ENCODE data around the gene SPTB. TPM values are rescaled to one million over a fixed set of nuclear protein-coding genes. Genes with fewer than 3 reads are reported as not detected.

SPTB gene
- total and polyA plus RNA-seq, 10 of the 15 experiments (the other 5 are each of a cell fraction or from before 2014, with no cell fraction given): under 0.01 to 0.04 (median 0.02) TPM; not detected in 4

- no peak for TF ChIP-seq E4F1 (IDR thresholded peaks at IDR 0.05; ENCODE audit: borderline replicate concordance, partially characterized antibody)
- TF ChIP-seq GATAD2B (conservative IDR thresholded peaks at IDR 0.05; ENCODE audit: low read depth): 0 out of 2 replicates have a peak, but pooled peaks have one; percentile 26
- 0 out of 4 replicates have a peak, but pooled peaks of 1 of the 2 experiments have one; percentile 16 for TF ChIP-seq BHLHE40 (IDR thresholded peaks at IDR 0.05; ENCODE audit: borderline replicate concordance in 1 of 2, low read depth in 2 of 2, low read length in 1 of 2)
- TF ChIP-seq, protein P1, sequence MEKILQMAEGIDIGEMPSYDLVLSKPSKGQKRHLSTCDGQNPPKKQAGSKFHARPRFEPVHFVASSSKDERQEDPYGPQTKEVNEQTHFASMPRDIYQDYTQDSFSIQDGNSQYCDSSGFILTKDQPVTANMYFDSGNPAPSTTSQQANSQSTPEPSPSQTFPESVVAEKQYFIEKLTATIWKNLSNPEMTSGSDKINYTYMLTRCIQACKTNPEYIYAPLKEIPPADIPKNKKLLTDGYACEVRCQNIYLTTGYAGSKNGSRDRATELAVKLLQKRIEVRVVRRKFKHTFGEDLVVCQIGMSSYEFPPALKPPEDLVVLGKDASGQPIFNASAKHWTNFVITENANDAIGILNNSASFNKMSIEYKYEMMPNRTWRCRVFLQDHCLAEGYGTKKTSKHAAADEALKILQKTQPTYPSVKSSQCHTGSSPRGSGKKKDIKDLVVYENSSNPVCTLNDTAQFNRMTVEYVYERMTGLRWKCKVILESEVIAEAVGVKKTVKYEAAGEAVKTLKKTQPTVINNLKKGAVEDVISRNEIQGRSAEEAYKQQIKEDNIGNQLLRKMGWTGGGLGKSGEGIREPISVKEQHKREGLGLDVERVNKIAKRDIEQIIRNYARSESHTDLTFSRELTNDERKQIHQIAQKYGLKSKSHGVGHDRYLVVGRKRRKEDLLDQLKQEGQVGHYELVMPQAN (conservative IDR thresholded peaks at IDR 0.05): no peak
- TF ChIP-seq, protein P2, sequence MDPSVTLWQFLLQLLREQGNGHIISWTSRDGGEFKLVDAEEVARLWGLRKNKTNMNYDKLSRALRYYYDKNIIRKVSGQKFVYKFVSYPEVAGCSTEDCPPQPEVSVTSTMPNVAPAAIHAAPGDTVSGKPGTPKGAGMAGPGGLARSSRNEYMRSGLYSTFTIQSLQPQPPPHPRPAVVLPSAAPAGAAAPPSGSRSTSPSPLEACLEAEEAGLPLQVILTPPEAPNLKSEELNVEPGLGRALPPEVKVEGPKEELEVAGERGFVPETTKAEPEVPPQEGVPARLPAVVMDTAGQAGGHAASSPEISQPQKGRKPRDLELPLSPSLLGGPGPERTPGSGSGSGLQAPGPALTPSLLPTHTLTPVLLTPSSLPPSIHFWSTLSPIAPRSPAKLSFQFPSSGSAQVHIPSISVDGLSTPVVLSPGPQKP (IDR thresholded peaks at IDR 0.05; ENCODE audit: low read depth, low read length): no peak
- no peak for TF ChIP-seq HDGF (IDR thresholded peaks at IDR 0.05)
- peak; percentile 23; the same call in 1 of the 2 replicates for TF ChIP-seq NR2F1 (conservative IDR thresholded peaks at IDR 0.05)
Measured at GRCh38 chr14:64704143-64704742, 175.5 kb downstream of the SPTB start, which contains the start of gene PLEKHG3 (continued).
